ENCODE measurements around the gene NOL6. TPM values are rescaled to one million over a fixed set of nuclear protein-coding genes. Genes with fewer than 3 reads are reported as not detected.
A peak's percentile ranks its signal among the peaks of the same experiment; 100 is the strongest.

The NOL6 gene
- total and polyA plus RNA-seq, 2 experiments from 2014 or later: 25.0 to 58.4 TPM

DNA sequence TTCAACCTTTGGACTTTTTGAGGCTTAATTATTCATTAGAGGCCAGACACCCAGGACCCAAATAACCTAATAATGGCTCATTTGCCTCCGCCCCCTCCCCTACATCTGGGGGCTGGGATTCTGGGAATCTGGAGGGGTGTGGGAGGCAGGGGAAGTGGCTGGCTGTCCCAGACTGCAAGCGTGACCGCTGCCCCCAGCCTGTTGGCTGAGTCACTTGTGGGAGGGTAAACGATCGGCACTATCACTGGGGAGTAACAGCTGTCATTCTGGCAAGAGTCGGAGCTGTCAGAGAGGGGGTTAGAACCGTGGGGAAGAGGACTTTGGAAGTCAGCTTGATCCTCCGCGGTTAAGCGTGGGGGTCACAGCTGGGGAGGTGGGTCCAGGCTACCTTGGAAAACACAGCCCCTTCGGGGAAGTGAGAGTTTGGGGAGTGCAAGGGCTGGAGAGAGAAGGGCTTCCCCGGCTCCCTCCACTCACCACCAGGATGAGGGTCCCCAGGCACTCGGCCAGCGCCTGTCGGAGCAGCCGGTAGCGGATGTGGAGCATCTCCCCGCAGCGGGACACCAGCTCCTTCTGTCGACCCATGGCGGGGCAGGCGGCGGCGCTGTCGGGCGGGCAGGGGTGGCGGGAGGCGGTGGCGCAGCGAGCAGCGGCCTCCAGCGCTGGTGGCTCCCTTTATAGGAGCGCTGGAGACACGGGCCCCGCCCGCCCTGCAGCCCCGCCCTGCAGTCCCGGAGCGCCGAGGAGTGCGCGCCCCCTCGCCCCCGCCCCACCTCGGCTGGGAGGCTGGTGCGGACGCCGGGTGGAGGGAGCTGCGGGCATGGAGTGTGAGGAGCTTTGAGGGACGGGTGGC, 26.6 kb downstream of the NOL6 start, which contains the start of gene AQP3:
TSS of gene AQP3 (minus strand) at position 648 of the 853 bp plus-strand sequence. CDS start at position 585, 63 bp downstream.
- H3K27ac ChIP-seq (ENCODE audit: low read depth): no peak within 1 kb of the TSS

DNA sequence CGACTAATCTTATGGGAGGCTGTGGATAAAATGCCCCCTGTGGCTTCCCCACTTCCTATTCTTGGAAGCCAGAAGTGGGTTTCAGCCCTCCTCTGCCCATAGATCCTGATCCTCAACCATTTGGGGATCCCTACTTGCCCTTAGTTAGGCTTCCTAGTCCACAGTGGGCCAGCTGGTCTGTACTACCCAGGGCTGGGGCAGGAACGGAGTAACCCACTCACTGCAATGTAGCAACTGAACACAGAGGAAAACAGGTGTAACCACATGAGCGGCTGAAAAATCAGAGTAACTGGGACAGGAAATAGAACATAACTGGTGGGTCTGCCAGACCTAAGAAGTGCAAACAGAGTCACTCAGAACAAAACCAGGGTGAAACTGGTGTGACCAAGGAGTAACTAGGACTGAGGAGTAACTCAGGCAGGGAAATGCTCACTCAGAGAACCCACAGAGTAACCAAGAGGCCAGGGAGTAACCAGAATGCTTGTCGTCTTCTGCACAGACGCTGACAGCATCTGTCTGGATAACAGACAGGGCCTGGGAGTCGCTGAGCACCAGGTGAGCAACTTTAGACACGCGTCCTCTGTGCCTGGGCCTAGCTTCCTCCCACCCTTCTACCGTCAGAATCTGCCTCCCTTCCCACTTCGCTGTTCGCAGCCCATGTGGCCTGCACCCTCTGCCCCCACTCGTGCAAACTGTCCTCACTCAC, 27.3 kb downstream of the NOL6 start:
- H3F3A ChIP-seq (replicated peaks; ENCODE audit: low read depth): 0 out of 2 replicates have a peak, but pooled peaks cover 8% of the 10 kb centered on the region
- no peaks in the 10 kb centered on the region for H3K79me2 ChIP-seq (replicated peaks; ENCODE audit: insufficient read depth)
- H3K4me3 ChIP-seq: peak overlapping the region; percentile 79
- no peak overlapping the region for H3K27ac ChIP-seq (ENCODE audit: low read depth)
- H3K4me2 ChIP-seq: peak overlapping the region; percentile 95
- H2AFZ ChIP-seq: peak overlapping the region; percentile 99
- H4K20me1 ChIP-seq (replicated peaks; ENCODE audit: insufficient read depth): no peaks in the 10 kb centered on the region
- H3K4me1 ChIP-seq (ENCODE audit: insufficient read depth): peaks cover 23% of the 10 kb centered on the region
- Mint-ChIP-seq H3K4me1 (peaks cover 40% of the 10 kb centered on the region; the same call in 2 of the 3 replicates), H3K27ac (no peak overlapping the region), H3K9me3 (no peaks in the 10 kb centered on the region), H3K36me3 (ENCODE audit: low read depth) (no peaks in the 10 kb centered on the region), H3K4me3 (peak overlapping the region; percentile 71), H3K27me3 (ENCODE audit: insufficient read depth, low read depth, poor library complexity) (peaks cover 32% of the 10 kb centered on the region)
- no peaks in the 10 kb centered on the region for H3K9me2 ChIP-seq (ENCODE audit: insufficient read depth)
- H3K27me3 ChIP-seq (ENCODE audit: insufficient read depth): peaks cover 26% of the 10 kb centered on the region
- ATAC-seq: no peak
- no peaks in the 10 kb centered on the region for H3K36me3 ChIP-seq (ENCODE audit: insufficient read depth)
- DNase-seq (ENCODE audit: low spot score): no peak
- TF ChIP-seq JUNB (IDR thresholded peaks at IDR 0.05; ENCODE audit: unreplicated experiment) (no peak), STAT1 (IDR thresholded peaks at IDR 0.05; ENCODE audit: unreplicated experiment) (no peak), EZH2 (IDR thresholded peaks at IDR 0.05; ENCODE audit: low read depth, unreplicated experiment) (no peak)
- TF ChIP-seq, protein P1, sequence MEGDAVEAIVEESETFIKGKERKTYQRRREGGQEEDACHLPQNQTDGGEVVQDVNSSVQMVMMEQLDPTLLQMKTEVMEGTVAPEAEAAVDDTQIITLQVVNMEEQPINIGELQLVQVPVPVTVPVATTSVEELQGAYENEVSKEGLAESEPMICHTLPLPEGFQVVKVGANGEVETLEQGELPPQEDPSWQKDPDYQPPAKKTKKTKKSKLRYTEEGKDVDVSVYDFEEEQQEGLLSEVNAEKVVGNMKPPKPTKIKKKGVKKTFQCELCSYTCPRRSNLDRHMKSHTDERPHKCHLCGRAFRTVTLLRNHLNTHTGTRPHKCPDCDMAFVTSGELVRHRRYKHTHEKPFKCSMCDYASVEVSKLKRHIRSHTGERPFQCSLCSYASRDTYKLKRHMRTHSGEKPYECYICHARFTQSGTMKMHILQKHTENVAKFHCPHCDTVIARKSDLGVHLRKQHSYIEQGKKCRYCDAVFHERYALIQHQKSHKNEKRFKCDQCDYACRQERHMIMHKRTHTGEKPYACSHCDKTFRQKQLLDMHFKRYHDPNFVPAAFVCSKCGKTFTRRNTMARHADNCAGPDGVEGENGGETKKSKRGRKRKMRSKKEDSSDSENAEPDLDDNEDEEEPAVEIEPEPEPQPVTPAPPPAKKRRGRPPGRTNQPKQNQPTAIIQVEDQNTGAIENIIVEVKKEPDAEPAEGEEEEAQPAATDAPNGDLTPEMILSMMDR (conservative IDR thresholded peaks at IDR 0.05; ENCODE audit: low read depth in 2 of 2): no peak
- TF ChIP-seq, protein P2, sequence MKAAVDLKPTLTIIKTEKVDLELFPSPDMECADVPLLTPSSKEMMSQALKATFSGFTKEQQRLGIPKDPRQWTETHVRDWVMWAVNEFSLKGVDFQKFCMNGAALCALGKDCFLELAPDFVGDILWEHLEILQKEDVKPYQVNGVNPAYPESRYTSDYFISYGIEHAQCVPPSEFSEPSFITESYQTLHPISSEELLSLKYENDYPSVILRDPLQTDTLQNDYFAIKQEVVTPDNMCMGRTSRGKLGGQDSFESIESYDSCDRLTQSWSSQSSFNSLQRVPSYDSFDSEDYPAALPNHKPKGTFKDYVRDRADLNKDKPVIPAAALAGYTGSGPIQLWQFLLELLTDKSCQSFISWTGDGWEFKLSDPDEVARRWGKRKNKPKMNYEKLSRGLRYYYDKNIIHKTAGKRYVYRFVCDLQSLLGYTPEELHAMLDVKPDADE (IDR thresholded peaks at IDR 0.05): no peak
- TF ChIP-seq, protein P3, sequence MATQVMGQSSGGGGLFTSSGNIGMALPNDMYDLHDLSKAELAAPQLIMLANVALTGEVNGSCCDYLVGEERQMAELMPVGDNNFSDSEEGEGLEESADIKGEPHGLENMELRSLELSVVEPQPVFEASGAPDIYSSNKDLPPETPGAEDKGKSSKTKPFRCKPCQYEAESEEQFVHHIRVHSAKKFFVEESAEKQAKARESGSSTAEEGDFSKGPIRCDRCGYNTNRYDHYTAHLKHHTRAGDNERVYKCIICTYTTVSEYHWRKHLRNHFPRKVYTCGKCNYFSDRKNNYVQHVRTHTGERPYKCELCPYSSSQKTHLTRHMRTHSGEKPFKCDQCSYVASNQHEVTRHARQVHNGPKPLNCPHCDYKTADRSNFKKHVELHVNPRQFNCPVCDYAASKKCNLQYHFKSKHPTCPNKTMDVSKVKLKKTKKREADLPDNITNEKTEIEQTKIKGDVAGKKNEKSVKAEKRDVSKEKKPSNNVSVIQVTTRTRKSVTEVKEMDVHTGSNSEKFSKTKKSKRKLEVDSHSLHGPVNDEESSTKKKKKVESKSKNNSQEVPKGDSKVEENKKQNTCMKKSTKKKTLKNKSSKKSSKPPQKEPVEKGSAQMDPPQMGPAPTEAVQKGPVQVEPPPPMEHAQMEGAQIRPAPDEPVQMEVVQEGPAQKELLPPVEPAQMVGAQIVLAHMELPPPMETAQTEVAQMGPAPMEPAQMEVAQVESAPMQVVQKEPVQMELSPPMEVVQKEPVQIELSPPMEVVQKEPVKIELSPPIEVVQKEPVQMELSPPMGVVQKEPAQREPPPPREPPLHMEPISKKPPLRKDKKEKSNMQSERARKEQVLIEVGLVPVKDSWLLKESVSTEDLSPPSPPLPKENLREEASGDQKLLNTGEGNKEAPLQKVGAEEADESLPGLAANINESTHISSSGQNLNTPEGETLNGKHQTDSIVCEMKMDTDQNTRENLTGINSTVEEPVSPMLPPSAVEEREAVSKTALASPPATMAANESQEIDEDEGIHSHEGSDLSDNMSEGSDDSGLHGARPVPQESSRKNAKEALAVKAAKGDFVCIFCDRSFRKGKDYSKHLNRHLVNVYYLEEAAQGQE (IDR thresholded peaks at IDR 0.05; ENCODE audit: unreplicated experiment): no peak

More for the DNA sequence above, 26.6 kb downstream of the NOL6 start, which contains the start of gene AQP3:
- Mint-ChIP-seq H3K4me3 (peak within 1 kb of the TSS; percentile 80), H3K36me3 (ENCODE audit: low read depth) (no peaks in the 10 kb centered on the region), H3K4me1 (peaks cover 40% of the 10 kb centered on the region; the same call in 2 of the 3 replicates), H3K27ac (no peak within 1 kb of the TSS), H3K27me3 (ENCODE audit: insufficient read depth, low read depth, poor library complexity) (peaks cover 32% of the 10 kb centered on the region), H3K9me3 (no peaks in the 10 kb centered on the region)
- H3F3A ChIP-seq (replicated peaks; ENCODE audit: low read depth): 0 out of 2 replicates have a peak, but pooled peaks cover 8% of the 10 kb centered on the region
- H3K9me2 ChIP-seq (ENCODE audit: insufficient read depth): no peaks in the 10 kb centered on the region
- ATAC-seq (peak; percentile 85), DNase-seq (ENCODE audit: low spot score) (peak; percentile 89)
- no peaks in the 10 kb centered on the region for H4K20me1 ChIP-seq (replicated peaks; ENCODE audit: insufficient read depth)
- H3K36me3 ChIP-seq (ENCODE audit: insufficient read depth): no peaks in the 10 kb centered on the region
- H3K4me3 ChIP-seq: peak within 1 kb of the TSS; percentile 79
- H2AFZ ChIP-seq: peak within 1 kb of the TSS; percentile 99
- no peaks in the 10 kb centered on the region for H3K79me2 ChIP-seq (replicated peaks; ENCODE audit: insufficient read depth)
- TF ChIP-seq, protein P1 (conservative IDR thresholded peaks at IDR 0.05; ENCODE audit: low read depth in 2 of 2): peak; percentile 13 to 54; a peak in 3 of 4 replicates
- no peak for TF ChIP-seq JUNB (IDR thresholded peaks at IDR 0.05; ENCODE audit: unreplicated experiment)
- 0 out of 2 replicates have a peak, but pooled peaks have one; percentile 14 for TF ChIP-seq CREB1 (CRISPR knock-in tag; IDR thresholded peaks at IDR 0.05; ENCODE audit: low read depth)
- TF ChIP-seq STAT1 (IDR thresholded peaks at IDR 0.05; ENCODE audit: unreplicated experiment): no peak
- no peak for TF ChIP-seq EZH2phosphoT487 (IDR thresholded peaks at IDR 0.05; ENCODE audit: unreplicated experiment)
- TF ChIP-seq, protein P2 (IDR thresholded peaks at IDR 0.05): peak; percentile 45; the same call in 1 of the 2 replicates
- H3K4me1 ChIP-seq (ENCODE audit: insufficient read depth): peaks cover 23% of the 10 kb centered on the region
- peaks cover 26% of the 10 kb centered on the region for H3K27me3 ChIP-seq (ENCODE audit: insufficient read depth)
- peak within 1 kb of the TSS; percentile 95 for H3K4me2 ChIP-seq

Data from GM23338 (cell line).